GM18873 (cell line): ENCODE results near the gene CD38.

Experiments
- ATAC-seq: cut with Tn5 transposase; IDR thresholded peaks from one replicate; pipeline ENCODE4 v1.9.1; 2021; ENCODE audit warnings: mild to moderate bottlenecking, moderate library complexity, moderate number of reproducible peaks; ENCODE audit not compliant: unreplicated experiment, low FRiP score

CD38 gene

GRCh38 chr4:15758294-15758693 is 19.8 kb upstream of the CD38 start:
- ATAC-seq: no peak

GRCh38 chr4:15762460-15762859 is 15.7 kb upstream of the CD38 start:
- ATAC-seq: peak; percentile 58

GRCh38 chr4:15765391-15765790 is 12.7 kb upstream of the CD38 start:
- ATAC-seq: no peak

- no peak for ATAC-seq
Measured at GRCh38 chr4:15765910-15766697, 12.0 kb upstream of the CD38 start.

- no peak for ATAC-seq
Measured at GRCh38 chr4:15766821-15767220, 11.3 kb upstream of the CD38 start.

- ATAC-seq: no peak
Measured at GRCh38 chr4:15769202-15769601, 8.9 kb upstream of the CD38 start.

GRCh38 chr4:15771216-15772058 is 6.7 kb upstream of the CD38 start:
- ATAC-seq: peak; percentile 90

GRCh38 chr4:15774020-15774420 is 4.1 kb upstream of the CD38 start:
- no peak for ATAC-seq

- ATAC-seq: peak; percentile 23
Measured at GRCh38 chr4:15776871-15777648, 1.1 kb upstream of the CD38 start.

- no peak for ATAC-seq
Measured at GRCh38 chr4:15777697-15778288, 335 bp upstream of the CD38 start.

GRCh38 chr4:15779306-15779705 is 1.2 kb downstream of the CD38 start:
- no peak for ATAC-seq

- no peak for ATAC-seq
Measured at GRCh38 chr4:15779809-15780208, 1.7 kb downstream of the CD38 start.

- ATAC-seq: peak; percentile 24
Measured at GRCh38 chr4:15781427-15782095, 3.4 kb downstream of the CD38 start.

GRCh38 chr4:15783676-15784075 is 5.5 kb downstream of the CD38 start:
- no peak for ATAC-seq

- ATAC-seq: peak; percentile 82
Measured at GRCh38 chr4:15784959-15785634, 7.0 kb downstream of the CD38 start.

- no peak for ATAC-seq
Measured at GRCh38 chr4:15786743-15787142, 8.6 kb downstream of the CD38 start.

- no peak for ATAC-seq
Measured at GRCh38 chr4:15792974-15793373, 14.8 kb downstream of the CD38 start.

GRCh38 chr4:15793506-15794363 is 15.6 kb downstream of the CD38 start:
- ATAC-seq: no peak

- no peak for ATAC-seq
Measured at GRCh38 chr4:15794426-15794825, 16.3 kb downstream of the CD38 start.
